ENCODE measurements around the gene CDCA3. TPM values are rescaled to one million over a fixed set of nuclear protein-coding genes. Genes with fewer than 3 reads are reported as not detected.
A peak's percentile ranks its signal among the peaks of the same experiment; 100 is the strongest.
"Not testable (repeated sequence)": the region's sequence is repeated elsewhere in the genome, so short reads cannot be mapped to it uniquely, and the experiment has no call there.

Gene CDCA3
- total RNA-seq, 6 experiments from 2014 or later: 0.62 to 1.7 (median 1.3) TPM

DNA sequence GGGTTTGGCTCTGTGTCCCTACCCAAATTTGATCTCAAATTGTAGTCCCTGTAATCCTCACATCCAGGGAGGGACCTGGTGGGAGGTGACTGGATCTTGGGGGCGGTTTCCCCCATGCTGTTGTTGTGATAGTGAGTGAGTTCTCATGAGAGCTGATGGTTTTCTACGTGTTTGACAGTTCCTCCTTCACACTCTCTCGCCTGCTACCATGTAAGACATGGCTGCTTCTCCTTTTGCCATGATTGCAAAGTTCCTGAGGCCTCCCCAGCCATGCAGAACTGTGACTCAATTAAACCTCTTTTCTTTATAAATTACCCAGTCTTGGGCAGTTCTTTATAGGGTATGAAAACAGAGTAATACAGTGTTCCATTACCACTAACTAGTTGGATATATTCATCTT, 43.2 kb upstream of the CDCA3 start:
- Histone ChIP-seq H3K9me3 (no peaks in the 10 kb centered on the region), H3K27ac (no peak overlapping the region), H3K36me3 (no peaks in the 10 kb centered on the region), H3K4me3 (no peak overlapping the region), H3K27me3 (no peaks in the 10 kb centered on the region), H3K4me1 (peaks cover 0 to 9% (median 2%) of the 10 kb centered on the region in 4 donors)
- intact Hi-C loops (cut with DNase I): no loop called here
- no CpG with 5 or more reads among the region's 3 CpGs for WGBS (ENCODE audit: insufficient coverage, low coverage, low lambda C conversion rate, missing lambda C conversion rate)
- ATAC-seq (no peak), DNase-seq (no peak)
- TF ChIP-seq POLR2A (IDR thresholded peaks at IDR 0.05): no peak
- TF ChIP-seq, protein P1, sequence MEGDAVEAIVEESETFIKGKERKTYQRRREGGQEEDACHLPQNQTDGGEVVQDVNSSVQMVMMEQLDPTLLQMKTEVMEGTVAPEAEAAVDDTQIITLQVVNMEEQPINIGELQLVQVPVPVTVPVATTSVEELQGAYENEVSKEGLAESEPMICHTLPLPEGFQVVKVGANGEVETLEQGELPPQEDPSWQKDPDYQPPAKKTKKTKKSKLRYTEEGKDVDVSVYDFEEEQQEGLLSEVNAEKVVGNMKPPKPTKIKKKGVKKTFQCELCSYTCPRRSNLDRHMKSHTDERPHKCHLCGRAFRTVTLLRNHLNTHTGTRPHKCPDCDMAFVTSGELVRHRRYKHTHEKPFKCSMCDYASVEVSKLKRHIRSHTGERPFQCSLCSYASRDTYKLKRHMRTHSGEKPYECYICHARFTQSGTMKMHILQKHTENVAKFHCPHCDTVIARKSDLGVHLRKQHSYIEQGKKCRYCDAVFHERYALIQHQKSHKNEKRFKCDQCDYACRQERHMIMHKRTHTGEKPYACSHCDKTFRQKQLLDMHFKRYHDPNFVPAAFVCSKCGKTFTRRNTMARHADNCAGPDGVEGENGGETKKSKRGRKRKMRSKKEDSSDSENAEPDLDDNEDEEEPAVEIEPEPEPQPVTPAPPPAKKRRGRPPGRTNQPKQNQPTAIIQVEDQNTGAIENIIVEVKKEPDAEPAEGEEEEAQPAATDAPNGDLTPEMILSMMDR (IDR thresholded peaks at IDR 0.05): no peak

DNA sequence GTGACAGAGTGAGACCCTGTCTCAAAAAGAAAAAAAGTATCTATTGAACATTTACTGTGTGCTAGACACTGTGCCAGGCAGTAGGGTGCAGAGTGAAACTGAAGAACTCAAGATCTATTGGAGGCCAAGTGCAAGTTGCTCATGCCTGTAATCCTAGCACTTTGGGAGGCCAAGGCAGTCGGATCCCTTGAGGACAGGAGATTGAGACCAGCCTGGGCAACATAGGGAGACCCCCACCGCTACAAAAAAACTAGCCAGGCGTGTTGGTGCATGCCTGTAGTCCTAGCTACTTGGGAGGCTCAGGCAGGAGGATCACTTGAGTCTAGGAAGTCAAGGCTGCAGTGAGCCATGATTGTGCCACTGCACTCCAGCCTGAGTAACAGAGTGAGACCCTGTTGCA, 41.6 kb upstream of the CDCA3 start:
- H3K36me3 ChIP-seq; H3K4me3 ChIP-seq; DNase-seq; H3K9me3 ChIP-seq; H3K27me3 ChIP-seq; intact Hi-C loops (cut with DNase I); ATAC-seq; H3K27ac ChIP-seq: not testable (repeated sequence)
- peaks cover 0 to 21% (median 2%) of the 10 kb centered on the region in 4 donors for H3K4me1 ChIP-seq
- WGBS (ENCODE audit: insufficient coverage, low coverage, low lambda C conversion rate, missing lambda C conversion rate): 93% methylated on average over 2 of the region's 3 CpGs

DNA sequence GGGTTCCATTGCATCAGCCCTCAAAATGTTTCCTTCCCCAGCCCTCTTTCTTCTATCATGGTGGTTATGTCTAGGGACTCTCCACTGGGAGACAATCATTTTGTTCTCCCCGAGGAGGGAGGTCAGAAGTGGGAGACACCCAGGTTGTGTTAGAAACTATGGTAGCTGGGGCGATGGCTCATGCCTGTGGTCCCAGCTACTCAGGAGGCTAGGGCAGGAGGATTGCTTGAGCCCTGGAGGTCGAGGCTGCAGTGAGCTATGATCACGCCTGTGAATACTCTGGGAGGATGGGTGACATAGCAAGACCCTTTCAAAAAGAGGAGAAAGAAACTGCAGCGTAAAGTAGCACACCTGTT, 40.5 kb upstream of the CDCA3 start:
- ATAC-seq: peak in 2 of 4 donors; percentile 1 to 2
- H3K4me1 ChIP-seq: peaks cover 0 to 27% (median 2%) of the 10 kb centered on the region in 4 donors

DNA sequence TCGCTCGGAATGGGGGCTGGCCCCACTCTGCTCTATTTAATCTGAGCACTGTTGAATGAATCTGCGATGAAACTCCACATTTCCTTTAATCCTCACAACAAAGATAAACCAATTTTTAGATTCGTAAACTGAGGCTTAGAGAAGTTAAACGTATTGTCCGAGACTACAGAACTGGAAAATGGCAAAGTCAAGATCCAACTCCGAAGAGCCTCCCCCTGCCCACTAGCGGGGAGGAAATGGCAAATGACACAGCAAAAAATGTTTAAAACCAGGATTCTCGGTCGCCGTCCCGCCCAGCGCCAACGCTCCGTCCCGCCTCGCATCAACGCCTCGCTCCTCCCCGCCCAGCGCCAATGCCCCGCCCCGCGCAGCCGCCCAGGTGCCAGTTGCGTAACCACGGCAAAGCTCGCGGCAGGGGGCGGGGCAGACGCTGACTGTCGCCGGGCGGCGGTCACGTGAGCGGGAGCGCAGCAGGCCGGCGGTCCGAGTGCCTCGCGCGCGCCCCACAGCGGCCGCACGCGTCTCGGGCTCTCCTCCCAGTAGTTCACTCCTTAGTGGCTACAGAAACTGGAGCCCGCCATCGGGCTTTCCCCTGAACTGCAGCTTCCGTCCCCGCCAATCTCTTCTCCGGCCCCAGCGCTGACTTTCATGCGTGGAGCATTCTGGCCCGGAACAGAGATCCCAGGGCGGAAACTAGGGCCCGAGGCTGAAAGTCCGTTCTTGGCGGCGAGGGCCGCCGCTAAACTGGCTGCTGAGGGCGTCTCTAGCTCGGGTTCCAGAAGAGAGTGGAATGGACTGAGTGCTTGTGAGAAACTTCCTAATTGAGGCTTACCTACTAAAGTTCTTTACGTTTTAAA, 39.9 kb upstream of the CDCA3 start:
- peak; percentile 83 for TF ChIP-seq POLR2A (IDR thresholded peaks at IDR 0.05)
- TF ChIP-seq, protein P1 (IDR thresholded peaks at IDR 0.05): peak; percentile 89 to 96 (median 95)
- intact Hi-C loops (cut with DNase I): no loop called here
- peaks cover 0 to 27% (median 2%) of the 10 kb centered on the region in 4 donors for H3K4me1 ChIP-seq
- DNase-seq: peak; percentile 98 to 99 (median 99)
- H3K9me3 ChIP-seq: no peaks in the 10 kb centered on the region
- peak overlapping the region; percentile 90 to 93 (median 92) for H3K27ac ChIP-seq
- peak; percentile 94 to 98 (median 96) for ATAC-seq
- H3K4me3 ChIP-seq: peak overlapping the region; percentile 36 to 57 (median 46)
- no peaks in the 10 kb centered on the region for H3K36me3 ChIP-seq
- 5% methylated on average over 22 of the region's 68 CpGs for WGBS (ENCODE audit: insufficient coverage, low coverage, low lambda C conversion rate, missing lambda C conversion rate)
- H3K27me3 ChIP-seq: no peaks in the 10 kb centered on the region

More for the DNA sequence above, 40.5 kb upstream of the CDCA3 start:
- Histone ChIP-seq H3K9me3 (no peaks in the 10 kb centered on the region), H3K27me3 (no peaks in the 10 kb centered on the region), H3K4me3 (peak overlapping the region; percentile 36 to 57 (median 46)), H3K36me3 (no peaks in the 10 kb centered on the region), H3K27ac (peak overlapping the region; percentile 78 to 92 (median 89))
- intact Hi-C loops (cut with DNase I): no loop called here
- no peak for TF ChIP-seq POLR2A (IDR thresholded peaks at IDR 0.05)
- TF ChIP-seq, protein P1 (IDR thresholded peaks at IDR 0.05): no peak
- no peak for DNase-seq
- 68% methylated on average over 5 of the region's 5 CpGs for WGBS (ENCODE audit: insufficient coverage, low coverage, low lambda C conversion rate, missing lambda C conversion rate)

DNA sequence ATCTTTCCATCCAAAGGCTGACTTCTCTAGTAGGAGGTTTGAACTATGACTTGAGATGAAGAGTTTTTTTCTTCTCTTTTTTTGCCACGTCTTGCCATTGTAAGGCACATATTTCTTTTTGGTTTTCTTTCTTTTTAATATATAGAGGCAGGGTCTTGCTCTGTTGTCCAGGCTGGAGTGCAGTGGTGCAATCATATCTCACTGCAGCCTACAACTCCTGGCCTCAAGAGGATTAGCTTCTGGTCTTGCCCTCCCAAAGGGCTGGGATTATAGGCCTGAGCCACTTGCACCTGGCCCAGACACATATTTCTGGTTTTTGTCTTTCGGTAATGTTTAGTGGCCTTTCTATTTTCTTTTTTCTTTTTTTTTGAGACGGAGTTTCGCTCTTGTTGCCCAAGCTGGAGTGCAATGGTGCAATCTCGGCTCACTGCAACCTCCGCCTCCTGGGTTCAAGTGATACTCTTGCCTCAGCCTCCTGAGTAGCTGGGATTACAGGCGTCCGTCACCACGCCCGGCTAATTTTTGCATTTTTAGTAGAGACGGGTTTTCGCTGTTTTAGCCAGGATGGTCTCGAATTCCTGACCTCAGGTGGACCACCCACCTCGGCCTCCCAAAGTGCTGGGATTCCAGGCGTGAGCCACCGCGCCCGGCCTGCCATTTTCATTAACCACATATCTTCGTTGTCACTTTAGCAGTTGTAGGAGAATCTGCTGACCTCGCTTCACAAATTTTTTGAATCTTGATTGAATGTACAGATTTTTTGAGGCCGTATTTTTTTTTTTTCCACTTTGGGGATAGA, 38.9 kb upstream of the CDCA3 start:
- H3K9me3 ChIP-seq; ATAC-seq; H3K27me3 ChIP-seq; H3K4me3 ChIP-seq; intact Hi-C loops (cut with DNase I); DNase-seq; H3K36me3 ChIP-seq: not testable (repeated sequence)
- peaks cover 0 to 27% (median 2%) of the 10 kb centered on the region in 4 donors for H3K4me1 ChIP-seq
- 88% methylated on average over 21 of the region's 21 CpGs for WGBS (ENCODE audit: insufficient coverage, low coverage, low lambda C conversion rate, missing lambda C conversion rate)
- H3K27ac ChIP-seq: peak overlapping the region; percentile 82 to 93 (median 90)

DNA sequence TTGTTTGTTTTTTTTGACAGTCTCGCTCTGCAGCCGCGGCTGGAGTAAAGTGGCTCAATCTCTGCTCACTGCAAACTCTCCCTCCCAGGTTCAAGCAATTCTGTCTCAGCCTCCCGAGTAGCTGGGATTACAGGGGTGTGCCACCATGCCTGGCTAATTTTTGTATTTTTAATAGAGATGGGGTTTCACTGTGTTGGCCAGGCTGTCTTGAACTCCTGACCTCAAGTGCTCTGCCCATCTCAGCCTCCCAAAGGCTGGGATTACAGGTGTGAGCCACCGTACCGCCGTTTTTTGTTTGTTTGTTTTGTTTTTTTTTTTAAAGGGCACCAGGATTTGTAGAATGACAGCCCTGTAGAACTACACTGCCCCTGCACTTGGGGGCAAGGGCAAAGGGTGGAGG, 37.7 kb upstream of the CDCA3 start:
- H3K27ac ChIP-seq; H3K4me3 ChIP-seq; ATAC-seq; intact Hi-C loops (cut with DNase I); H3K36me3 ChIP-seq; H3K9me3 ChIP-seq; H3K27me3 ChIP-seq; DNase-seq: not testable (repeated sequence)
- H3K4me1 ChIP-seq: peaks cover 0 to 27% (median 2%) of the 10 kb centered on the region in 4 donors
- WGBS (ENCODE audit: insufficient coverage, low coverage, low lambda C conversion rate, missing lambda C conversion rate): 22% methylated on average over 7 of the region's 7 CpGs
